Suprapubic skin (tissue), 3 donors: ENCODE data around the gene MLST8.

Experiments
- EP300 ChIP-seq: sonication (generic); formaldehyde crosslinking; IDR thresholded peaks from one replicate; pipeline ENCODE4 v1.6.1; 2017; ENCODE audit warnings: antibody characterized with exemption
- TF ChIP-seq, protein P1 (sequence below), 2 donors: fragments of 200-600 bp in 1 of 2; fragments of 450-650 bp in 1 of 2; sonication (generic) in 1 of 2; IDR thresholded peaks; one replicate each; pipeline ENCODE4 v1.5.1; 2016 to 2019; ENCODE audit warnings: antibody characterized with exemption in 2 of 2, mild to moderate bottlenecking in 1 of 2, moderate library complexity in 1 of 2

DNA sequence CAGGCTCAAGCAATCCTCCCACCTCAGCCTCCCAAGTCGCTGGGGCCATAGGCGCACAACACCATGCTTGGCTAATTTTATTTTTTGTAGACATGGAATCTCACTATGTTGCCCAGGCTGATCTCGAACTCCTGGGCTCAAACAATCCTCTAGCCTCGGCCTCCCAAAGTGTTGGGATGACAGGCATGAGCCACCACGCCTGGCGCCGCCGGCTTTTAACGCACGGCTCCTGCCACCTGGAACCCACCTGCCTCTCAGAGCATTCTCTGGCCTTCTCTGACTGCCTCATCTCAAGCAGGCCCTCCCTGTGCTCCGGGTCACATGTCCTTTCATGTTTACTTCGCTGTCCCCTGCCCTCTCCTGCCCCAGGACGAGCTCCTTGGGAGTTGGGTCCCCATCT lies 19.2 kb upstream of the MLST8 start:
- TF ChIP-seq, protein P1, sequence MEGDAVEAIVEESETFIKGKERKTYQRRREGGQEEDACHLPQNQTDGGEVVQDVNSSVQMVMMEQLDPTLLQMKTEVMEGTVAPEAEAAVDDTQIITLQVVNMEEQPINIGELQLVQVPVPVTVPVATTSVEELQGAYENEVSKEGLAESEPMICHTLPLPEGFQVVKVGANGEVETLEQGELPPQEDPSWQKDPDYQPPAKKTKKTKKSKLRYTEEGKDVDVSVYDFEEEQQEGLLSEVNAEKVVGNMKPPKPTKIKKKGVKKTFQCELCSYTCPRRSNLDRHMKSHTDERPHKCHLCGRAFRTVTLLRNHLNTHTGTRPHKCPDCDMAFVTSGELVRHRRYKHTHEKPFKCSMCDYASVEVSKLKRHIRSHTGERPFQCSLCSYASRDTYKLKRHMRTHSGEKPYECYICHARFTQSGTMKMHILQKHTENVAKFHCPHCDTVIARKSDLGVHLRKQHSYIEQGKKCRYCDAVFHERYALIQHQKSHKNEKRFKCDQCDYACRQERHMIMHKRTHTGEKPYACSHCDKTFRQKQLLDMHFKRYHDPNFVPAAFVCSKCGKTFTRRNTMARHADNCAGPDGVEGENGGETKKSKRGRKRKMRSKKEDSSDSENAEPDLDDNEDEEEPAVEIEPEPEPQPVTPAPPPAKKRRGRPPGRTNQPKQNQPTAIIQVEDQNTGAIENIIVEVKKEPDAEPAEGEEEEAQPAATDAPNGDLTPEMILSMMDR (IDR thresholded peaks at IDR 0.05) = no peak
- TF ChIP-seq EP300 = no peak
